WI38 (cell line): ENCODE data around the gene TDRD7.

Experiments
- H3K4me3 ChIP-seq: 2 replicates; pipeline ENCODE4 v1.5.1; 2011; ENCODE audit warnings: low read depth, mild to moderate bottlenecking, control low read depth, low read length
- CTCF ChIP-seq: IDR thresholded peaks from 2 replicates; pipeline ENCODE4 v1.5.1; 2012; ENCODE audit warnings: low read depth, mild to moderate bottlenecking, control low read depth, low read length

The TDRD7 gene

GRCh38 chr9:97387504-97387886 lies 24.4 kb upstream of the TDRD7 start:
- no peak for TF ChIP-seq CTCF
- no peak overlapping the region for H3K4me3 ChIP-seq

- no peak for TF ChIP-seq CTCF
- no peak overlapping the region for H3K4me3 ChIP-seq
Observed at GRCh38 chr9:97387936-97388684, 23.8 kb upstream of the TDRD7 start.

- H3K4me3 ChIP-seq, result no peak overlapping the region
- no peak for TF ChIP-seq CTCF
Observed at GRCh38 chr9:97388721-97389238, 23.1 kb upstream of the TDRD7 start.

- no peak overlapping the region for H3K4me3 ChIP-seq
- TF ChIP-seq CTCF, result no peak
Observed at GRCh38 chr9:97389249-97389648, 22.6 kb upstream of the TDRD7 start.

- H3K4me3 ChIP-seq, result no peak overlapping the region
- no peak for TF ChIP-seq CTCF
Observed at GRCh38 chr9:97390791-97391406, 21.0 kb upstream of the TDRD7 start.

GRCh38 chr9:97394881-97395280 lies 17.0 kb upstream of the TDRD7 start:
- no peak for TF ChIP-seq CTCF

GRCh38 chr9:97395745-97396144 lies 16.2 kb upstream of the TDRD7 start:
- TF ChIP-seq CTCF, result no peak
- H3K4me3 ChIP-seq, result no peak overlapping the region

More at GRCh38 chr9:97394881-97395280, 17.0 kb upstream of the TDRD7 start:
- no peak overlapping the region for H3K4me3 ChIP-seq
